HTR-8/SVneo (cell line): ENCODE measurements around the gene PERM1.
"Not testable (repeated sequence)": the region's sequence is repeated elsewhere in the genome, so short reads cannot be mapped to it uniquely, and the experiment has no call there.

Experiments
- DNase-seq: peaks from one replicate; pipeline ENCODE4 v3.0.0; 2011; ENCODE audit warnings: low spot score, mixed read lengths; ENCODE audit not compliant: insufficient read length
- FAIRE-seq: peaks from 2 replicates; lab custom pipeline; 2011; peaks lifted over from hg19 to GRCh38; lab: Jason Lieb, UNC

PERM1 gene

GRCh38 chr1:981955-982558 is at the start of gene PERM1:
Gene PERM1 (minus strand): TSS chr1:982093. CDS start chr1:981029, 1,064 bp downstream.
- no peak for FAIRE-seq
- DNase-seq = no peak

GRCh38 chr1:1030867-1031658 is 49.2 kb upstream of the PERM1 start:
- FAIRE-seq = peak; percentile 59
- DNase-seq = not testable (repeated sequence)

GRCh38 chr1:1027791-1028190 is 45.9 kb upstream of the PERM1 start:
- no peak for DNase-seq
- FAIRE-seq = no peak

- no peak for DNase-seq
- FAIRE-seq = no peak
Observed at GRCh38 chr1:1026599-1027413, 44.9 kb upstream of the PERM1 start.

GRCh38 chr1:1025730-1026129 is 43.8 kb upstream of the PERM1 start:
- FAIRE-seq = no peak

GRCh38 chr1:1024771-1025699 is 43.1 kb upstream of the PERM1 start:
- DNase-seq = peak; percentile 60
- peak; percentile 86 for FAIRE-seq

More at GRCh38 chr1:1025730-1026129, 43.8 kb upstream of the PERM1 start:
- DNase-seq = no peak

- DNase-seq (no peak), FAIRE-seq (no peak)
Observed at GRCh38 chr1:1024149-1024770, 42.4 kb upstream of the PERM1 start.

- no peak for FAIRE-seq
- DNase-seq = no peak
Observed at GRCh38 chr1:1023700-1024099, 41.8 kb upstream of the PERM1 start.

- no peak for DNase-seq
Observed at GRCh38 chr1:1022302-1023009, 40.6 kb upstream of the PERM1 start.

GRCh38 chr1:1021920-1022259 is 40.0 kb upstream of the PERM1 start:
- peak; percentile 59 for FAIRE-seq

More at GRCh38 chr1:1022302-1023009, 40.6 kb upstream of the PERM1 start:
- FAIRE-seq = peak; percentile 4

GRCh38 chr1:1021010-1021919 is 39.4 kb upstream of the PERM1 start:
- no peak for DNase-seq
- FAIRE-seq = peak; percentile 20

More at GRCh38 chr1:1021920-1022259, 40.0 kb upstream of the PERM1 start:
- no peak for DNase-seq

- DNase-seq (no peak), FAIRE-seq (no peak)
Observed at GRCh38 chr1:1020415-1021009, 38.6 kb upstream of the PERM1 start.

GRCh38 chr1:1020000-1020404 is 38.1 kb upstream of the PERM1 start, which contains the start of gene AGRN:
Gene AGRN (plus strand): TSS chr1:1020120. CDS start chr1:1020173, 53 bp downstream.
- DNase-seq = no peak
- FAIRE-seq = no peak

GRCh38 chr1:1019122-1019999 is 37.5 kb upstream of the PERM1 start:
- FAIRE-seq (no peak), DNase-seq (peak; percentile 76)

GRCh38 chr1:1018321-1018685 is 36.4 kb upstream of the PERM1 start:
- FAIRE-seq, DNase-seq: not testable (repeated sequence)
